Stimulated activated CD4-positive, alpha-beta T cell treated with anti-CD3 and anti-CD28 coated beads, Interleukin-15, amount 100 ng/mL, for 1 hour (primary cell): ENCODE measurements around the gene DFFA.

Experiments
- DNase-seq, 2 donors: peaks; one replicate each; pipeline ENCODE4 v3.0.0-alpha.2; 2020; ENCODE audit warnings: low read depth in 1 of 2, low spot score in 1 of 2

The DFFA gene

DNA sequence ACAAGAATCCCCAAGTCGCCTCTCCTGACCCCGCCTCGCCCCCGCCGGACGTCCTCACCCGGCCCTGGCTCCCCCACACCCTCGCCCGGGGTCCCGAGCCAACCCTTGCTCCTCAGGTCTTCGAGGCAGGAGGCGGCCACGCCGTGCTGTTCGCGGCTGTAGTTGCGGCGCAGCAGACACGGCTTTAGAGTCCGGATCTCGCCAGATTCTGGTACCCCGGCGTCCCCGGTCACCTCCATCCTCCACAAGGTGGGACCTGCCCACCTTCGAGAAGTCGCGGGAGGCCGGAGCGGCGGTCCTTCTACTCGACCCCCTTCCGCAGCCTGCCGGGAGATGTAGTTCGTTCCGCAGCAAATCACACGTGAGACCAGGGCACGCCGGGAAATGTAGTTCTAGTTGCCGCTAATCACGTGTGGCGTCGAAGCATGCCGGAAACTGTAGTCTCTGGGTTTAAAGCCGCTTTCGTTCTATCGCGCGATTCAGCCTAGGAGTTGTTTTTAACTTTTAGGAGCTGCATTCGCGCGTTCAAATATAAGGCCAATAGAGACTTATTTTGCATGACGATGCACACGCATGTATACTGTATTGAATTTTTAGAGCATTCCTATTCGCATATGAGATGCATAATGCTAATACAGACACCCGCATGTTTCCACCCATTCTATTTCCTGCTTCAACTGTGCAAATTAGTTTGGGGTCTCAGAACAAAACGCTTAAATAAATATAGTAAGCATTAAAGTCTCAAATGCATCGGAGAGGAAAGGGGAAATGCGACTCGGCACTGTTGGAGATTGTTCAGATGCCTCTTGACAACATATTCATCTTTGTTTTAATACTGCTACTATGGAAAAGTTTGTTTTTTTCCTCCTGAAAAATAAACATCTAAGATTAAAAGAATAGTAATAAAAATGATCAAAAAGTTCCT is at the start of gene DFFA:
Gene DFFA, minus strand, starts transcription at position 310 of the 925 bp plus-strand sequence. Its CDS starts 71 bp downstream, at position 239.
- DNase-seq = peak; percentile 70 to 75

- DNase-seq = no peak
Observed at GRCh38 chr1:10521537-10522157, 49.3 kb upstream of the DFFA start.

GRCh38 chr1:10520952-10521351 is 48.6 kb upstream of the DFFA start:
- DNase-seq = no peak

DNA sequence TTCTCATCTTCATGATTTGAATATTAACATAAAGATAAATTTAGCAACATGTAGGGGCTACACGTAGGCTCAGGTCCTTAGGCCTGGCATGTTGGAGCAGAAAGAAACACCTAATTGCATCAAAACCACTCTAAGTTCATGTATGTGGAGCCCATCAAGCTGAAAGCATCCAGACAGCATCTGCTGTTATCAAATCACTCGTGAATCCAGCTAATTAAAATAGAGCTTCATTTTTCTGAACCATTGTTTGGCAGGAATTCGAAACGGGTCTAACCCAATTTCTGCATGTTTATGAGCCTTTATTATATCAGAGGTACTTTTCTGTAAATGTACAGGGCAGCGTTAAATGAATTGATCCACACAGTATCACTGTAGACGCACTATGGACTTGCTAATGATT is 48.2 kb upstream of the DFFA start:
- DNase-seq = no peak

DNA sequence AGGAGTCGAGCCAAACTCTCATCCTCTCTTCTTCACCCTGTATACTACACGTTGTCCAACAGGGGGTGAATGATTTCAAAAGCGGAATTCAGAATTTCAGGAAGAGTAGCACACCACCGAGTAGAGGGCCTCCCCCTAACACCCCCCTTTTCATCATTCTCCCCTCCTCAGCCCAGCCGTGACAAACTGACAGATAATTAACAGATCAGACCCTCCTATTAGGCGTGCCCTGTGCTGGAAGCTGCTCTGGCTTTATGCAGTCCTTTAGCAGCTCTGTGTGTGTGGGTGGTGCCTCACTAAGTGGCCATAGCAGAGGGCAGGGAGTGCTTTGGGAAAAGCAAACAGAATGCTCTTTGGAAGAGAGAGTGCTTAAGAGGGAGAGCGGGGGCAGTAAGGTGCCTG is 46.7 kb upstream of the DFFA start:
- DNase-seq = no peak

- no peak for DNase-seq
Observed at GRCh38 chr1:10517677-10517982, 45.3 kb upstream of the DFFA start.

DNA sequence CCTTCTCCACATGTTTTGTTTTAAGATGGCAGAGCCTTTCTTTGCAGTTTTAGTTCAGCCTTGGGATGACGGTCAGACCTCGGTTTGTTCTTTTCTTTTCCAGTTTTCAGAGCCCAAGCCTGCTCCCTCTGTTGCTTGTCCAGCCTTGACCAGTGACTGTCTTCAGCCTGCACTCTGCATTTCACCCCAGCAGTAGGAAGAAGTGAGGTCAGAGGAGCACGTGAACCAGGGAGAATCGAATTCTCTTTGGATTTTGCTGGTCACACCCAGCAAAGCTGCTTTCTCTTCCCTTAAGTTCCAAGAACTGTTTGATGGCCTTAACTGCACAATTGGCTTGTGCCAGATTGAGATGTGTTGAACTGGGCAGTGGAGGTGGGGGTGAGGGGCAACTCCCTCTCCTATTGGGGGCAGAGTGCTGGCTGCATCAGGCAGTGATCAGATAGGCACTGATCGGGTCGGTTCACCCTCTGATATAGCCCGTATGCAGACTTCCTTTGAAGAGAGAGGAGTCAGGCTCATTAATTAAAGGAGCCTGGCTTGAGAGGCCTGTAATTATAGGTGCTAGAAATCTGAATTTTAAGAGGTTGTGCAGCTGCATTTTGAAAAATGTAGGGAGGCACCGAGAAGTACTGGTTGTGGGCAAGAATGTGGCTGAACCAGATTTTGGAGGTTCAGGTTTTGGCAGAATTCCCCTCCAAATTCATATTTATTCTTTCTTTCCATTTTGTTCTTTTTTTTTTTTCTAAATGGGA is 44.8 kb upstream of the DFFA start:
- DNase-seq = no peak

GRCh38 chr1:10515976-10516750 is 43.8 kb upstream of the DFFA start:
- DNase-seq = no peak

GRCh38 chr1:10515301-10515975 is 43.1 kb upstream of the DFFA start:
- no peak for DNase-seq

- no peak for DNase-seq
Observed at GRCh38 chr1:10514490-10515235, 42.3 kb upstream of the DFFA start.

- no peak for DNase-seq
Observed at GRCh38 chr1:10513199-10513598, 40.9 kb upstream of the DFFA start.

DNA sequence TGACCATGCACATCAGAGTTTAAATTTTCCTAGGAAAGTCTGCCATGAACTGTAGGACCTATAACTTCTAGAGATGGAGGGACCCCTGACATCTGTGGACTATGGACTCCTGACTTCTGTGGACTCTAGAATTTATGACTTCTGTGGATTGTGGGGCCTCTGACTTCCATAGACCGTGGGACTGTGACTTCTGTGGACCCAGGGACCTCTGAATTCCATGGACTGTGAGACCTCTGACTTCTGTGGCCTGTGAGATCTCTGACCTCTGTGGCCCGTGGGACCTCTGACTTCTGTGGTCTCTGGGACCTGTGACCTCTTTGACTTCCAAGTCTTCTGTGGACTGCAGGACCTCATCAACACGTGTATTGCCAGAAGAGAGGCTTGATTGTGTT is 39.2 kb upstream of the DFFA start:
- DNase-seq = no peak

DNA sequence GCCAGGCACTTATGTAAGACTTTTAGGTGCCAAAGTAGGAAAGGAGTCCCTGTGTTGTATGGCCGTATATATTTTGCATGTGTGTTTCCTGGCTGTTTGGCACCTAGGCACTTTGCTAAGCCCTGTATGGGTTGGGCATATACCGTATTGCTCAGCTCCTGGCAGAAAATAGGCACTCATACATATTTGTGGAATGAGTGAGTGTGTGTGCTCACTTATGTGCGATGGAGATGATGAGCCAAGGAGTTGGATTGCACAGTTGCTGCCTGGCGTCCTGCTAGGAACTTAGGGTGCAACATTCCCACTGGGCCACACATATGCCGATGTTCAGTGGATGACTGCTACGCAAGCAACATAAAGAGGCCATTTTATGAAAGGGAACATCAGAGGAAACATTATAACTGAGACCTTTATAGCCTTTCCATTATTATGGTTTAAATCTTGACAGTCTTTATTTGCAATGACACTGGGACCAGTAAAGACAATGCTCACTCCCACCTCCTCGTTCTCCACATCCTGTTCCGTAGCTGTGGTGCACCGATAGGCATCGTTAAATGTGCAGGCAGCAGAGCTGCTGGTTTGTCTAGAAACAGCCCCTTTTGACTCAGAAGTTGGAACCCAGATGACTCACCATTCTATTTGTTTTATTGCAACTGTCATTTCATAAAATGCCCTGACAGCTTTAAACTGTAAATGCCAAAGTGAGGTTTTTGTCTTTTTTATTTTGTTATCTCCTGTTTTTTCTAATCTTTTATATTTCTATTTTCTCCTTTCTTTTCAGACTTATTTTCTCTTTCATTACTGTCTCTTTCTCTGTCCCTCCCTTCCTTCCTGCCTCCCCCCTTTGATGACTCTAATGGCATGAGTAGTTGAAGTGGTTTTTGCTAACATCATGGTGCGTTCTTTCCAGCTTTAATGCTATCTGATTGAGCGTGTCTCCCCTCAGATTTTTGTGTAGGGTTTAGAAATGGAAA is 38.5 kb upstream of the DFFA start:
- peak; percentile 40 to 47 for DNase-seq

DNA sequence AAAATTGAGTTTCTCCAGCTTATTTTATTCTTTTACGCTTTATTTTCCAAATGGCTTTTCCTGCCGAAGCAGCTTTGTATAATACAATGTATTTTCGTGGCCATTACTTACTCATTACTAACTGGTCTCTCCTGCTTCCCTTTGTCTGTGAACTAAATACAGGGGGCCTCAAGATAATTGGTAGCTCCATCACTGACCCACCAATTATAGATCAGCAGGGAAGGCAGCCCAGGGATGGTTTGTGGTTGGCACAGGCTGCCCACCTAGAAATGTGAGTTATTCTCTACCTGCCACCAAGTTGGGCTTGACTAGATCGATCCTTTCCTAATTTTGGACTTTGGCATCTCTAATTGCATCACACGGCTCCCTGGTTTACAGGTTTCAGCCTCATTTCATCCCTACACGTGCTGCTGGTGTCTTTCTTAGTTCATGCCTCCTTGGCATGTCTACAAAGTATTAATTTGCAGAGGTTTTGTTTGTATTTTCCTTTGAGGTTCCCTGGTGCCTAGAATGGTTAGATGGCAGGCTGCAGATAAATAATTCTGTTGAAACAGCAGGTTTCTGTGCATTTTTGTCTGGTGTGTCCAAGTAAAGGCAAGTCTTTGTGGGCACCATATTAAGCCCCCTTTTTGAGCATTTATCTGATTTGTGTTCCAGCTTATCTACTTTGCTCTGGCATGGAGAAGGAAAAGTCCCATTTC is 37.6 kb upstream of the DFFA start:
- DNase-seq = no peak

DNA sequence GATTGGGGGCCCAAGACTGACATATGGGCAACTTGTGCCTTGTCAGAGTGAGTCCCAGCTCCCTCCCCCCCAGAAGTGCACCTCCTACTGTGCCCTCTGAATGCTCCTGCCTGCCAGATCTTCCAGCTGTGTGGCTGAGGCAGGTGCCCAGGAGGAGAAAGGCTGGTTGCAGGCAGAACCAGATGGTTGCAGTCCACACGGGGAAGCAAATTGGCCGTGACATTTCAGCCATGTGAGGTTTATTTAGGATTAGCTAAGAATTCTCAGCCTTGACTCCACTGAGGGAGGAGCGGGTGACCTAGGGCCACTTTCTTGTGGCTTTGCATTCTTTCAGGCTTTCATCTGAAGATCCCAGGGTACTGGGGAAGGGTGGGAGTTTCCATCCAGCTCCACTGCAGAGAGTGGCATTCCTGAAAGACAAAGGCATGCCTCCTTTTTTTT is 36.2 kb upstream of the DFFA start:
- DNase-seq = no peak

DNA sequence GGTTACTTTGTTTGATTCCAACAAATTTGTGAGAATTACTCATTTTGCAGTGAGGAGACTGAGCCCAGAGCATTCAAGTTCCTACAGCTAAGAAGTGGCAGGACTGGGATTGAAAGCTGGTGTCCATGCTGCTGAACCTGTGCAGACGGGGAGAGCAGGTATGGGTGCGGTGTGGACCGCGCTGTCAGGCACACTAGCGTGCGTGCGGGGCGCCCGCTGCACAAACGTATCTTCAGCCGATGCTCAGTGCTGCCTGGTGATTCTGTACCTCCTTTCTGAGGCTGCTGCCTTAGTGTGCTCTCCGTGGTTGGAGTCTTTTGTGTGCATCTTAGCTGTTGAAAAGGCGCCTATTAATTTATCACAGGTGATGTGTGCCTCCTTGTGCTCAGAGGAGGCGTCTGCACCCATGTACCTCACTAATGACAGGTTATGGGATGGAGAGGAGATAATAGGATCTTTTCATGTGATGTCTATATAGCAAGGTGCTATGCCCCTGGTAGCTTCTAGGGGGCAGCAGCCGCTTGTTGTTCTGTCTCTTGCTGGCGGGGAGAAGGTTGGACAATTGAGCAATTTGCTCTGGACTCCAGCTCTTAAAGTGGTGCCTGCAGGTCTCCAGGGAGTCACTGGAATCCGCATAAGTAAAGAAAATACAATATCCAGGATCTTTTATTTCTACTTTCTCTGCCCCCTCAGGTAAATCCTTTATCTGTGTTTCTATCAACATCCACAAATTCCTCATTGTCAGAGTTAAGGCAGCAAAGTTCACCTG is 35.0 kb upstream of the DFFA start:
- DNase-seq = peak in 1 of 2 donors; percentile 23

DNA sequence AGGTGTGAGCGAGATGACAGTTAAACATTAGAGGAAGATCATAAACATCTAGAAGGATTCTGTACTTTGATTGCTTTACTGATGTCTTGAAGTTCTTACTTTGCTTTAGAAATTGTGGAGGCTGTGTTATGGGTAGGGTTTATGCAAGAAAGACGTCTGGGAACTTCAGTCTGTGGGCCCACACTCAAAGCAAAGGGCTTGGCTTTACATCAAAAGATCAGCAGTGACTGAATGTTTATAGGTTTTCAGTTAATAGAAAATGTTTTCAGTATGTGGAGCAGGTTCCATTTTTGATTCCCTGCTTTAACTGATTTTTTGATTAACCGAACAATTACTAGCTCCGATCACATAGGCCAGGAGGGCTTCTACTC is 34.3 kb upstream of the DFFA start:
- DNase-seq = no peak
